ENCODE results near the gene TAT.
"Not testable (repeated sequence)": the region's sequence is repeated elsewhere in the genome, so short reads cannot be mapped to it uniquely, and the experiment has no call there.

The TAT gene

GRCh38 chr16:71576971-71577370, at the start of gene TAT:
TAT (minus strand) TSS chr16:71577092; CDS start chr16:71576415, 677 bp downstream.
- no peak for DNase-seq (ENCODE audit: low spot score)

- DNase-seq (ENCODE audit: low spot score), result no peak
Measured at GRCh38 chr16:71626018-71626857, 49.3 kb upstream of the TAT start, which contains the start of gene MARVELD3. MARVELD3 (plus strand) TSS chr16:71626184; CDS start chr16:71626230, 46 bp downstream.

- no peak for DNase-seq (ENCODE audit: low spot score)
Measured at GRCh38 chr16:71625113-71625850, 48.4 kb upstream of the TAT start.

- no peak for DNase-seq (ENCODE audit: low spot score)
Measured at GRCh38 chr16:71623597-71623996, 46.7 kb upstream of the TAT start.

GRCh38 chr16:71622088-71622487, 45.2 kb upstream of the TAT start:
- no peak for DNase-seq (ENCODE audit: low spot score)

GRCh38 chr16:71618429-71618828, 41.5 kb upstream of the TAT start:
- DNase-seq (ENCODE audit: low spot score), result no peak

GRCh38 chr16:71614956-71615355, 38.1 kb upstream of the TAT start:
- not testable (repeated sequence) for DNase-seq (ENCODE audit: low spot score)

- peak; percentile 85 for DNase-seq (ENCODE audit: low spot score)
Measured at GRCh38 chr16:71610936-71611871, 34.3 kb upstream of the TAT start.

- no peak for DNase-seq (ENCODE audit: low spot score)
Measured at GRCh38 chr16:71610447-71610846, 33.6 kb upstream of the TAT start.

GRCh38 chr16:71609066-71609465, 32.2 kb upstream of the TAT start:
- DNase-seq (ENCODE audit: low spot score), result no peak

GRCh38 chr16:71600822-71601221, 23.9 kb upstream of the TAT start:
- no peak for DNase-seq (ENCODE audit: low spot score)

GRCh38 chr16:71598426-71598825, 21.5 kb upstream of the TAT start:
- not testable (repeated sequence) for DNase-seq (ENCODE audit: low spot score)

GRCh38 chr16:71595340-71595826, 18.5 kb upstream of the TAT start:
- not testable (repeated sequence) for DNase-seq (ENCODE audit: low spot score)

- DNase-seq (ENCODE audit: low spot score), result no peak
Measured at GRCh38 chr16:71594000-71594646, 17.2 kb upstream of the TAT start.

- DNase-seq (ENCODE audit: low spot score), result no peak
Measured at GRCh38 chr16:71593048-71593999, 16.4 kb upstream of the TAT start.

GRCh38 chr16:71591917-71592316, 15.0 kb upstream of the TAT start:
- DNase-seq (ENCODE audit: low spot score), result no peak

- no peak for DNase-seq (ENCODE audit: low spot score)
Measured at GRCh38 chr16:71590584-71590983, 13.7 kb upstream of the TAT start.

GRCh38 chr16:71590071-71590470, 13.2 kb upstream of the TAT start:
- DNase-seq (ENCODE audit: low spot score), result not testable (repeated sequence)

- not testable (repeated sequence) for DNase-seq (ENCODE audit: low spot score)
Measured at GRCh38 chr16:71589334-71589733, 12.4 kb upstream of the TAT start.

GRCh38 chr16:71585318-71585703, 8.4 kb upstream of the TAT start:
- no peak for DNase-seq (ENCODE audit: low spot score)
